Peyer's patch (tissue), 4 donors: ENCODE results near the gene SMG7. TPM values are rescaled to one million over a fixed set of nuclear protein-coding genes. Genes with fewer than 3 reads are reported as not detected.

ENCODE experiments used
- DNase-seq, 3 donors: peaks; one replicate each; pipeline ENCODE4 v3.0.0-alpha.2; 2017 to 2019
- H3K27ac ChIP-seq, 4 donors: fragments of 200-600 bp; sonication (generic); one replicate each; pipeline ENCODE4 v1.5.1; 2016 to 2019
- H3K27me3 ChIP-seq, 2 donors: fragments of 200-600 bp; sonication (generic); one replicate each; pipeline ENCODE4 v1.5.1; 2019
- H3K36me3 ChIP-seq, 3 donors: fragments of 200-600 bp; sonication (generic); one replicate each; pipeline ENCODE4 v1.5.1; 2016 to 2019
- H3K4me1 ChIP-seq, 4 donors: fragments of 200-600 bp; sonication (generic); one replicate each; pipeline ENCODE4 v1.5.1; 2016 to 2019
- H3K4me3 ChIP-seq, 4 donors: fragments of 200-600 bp; sonication (generic); 1 replicate in 3 of 4; 2 replicates in 1 of 4; pipeline ENCODE4 v1.5.1; 2016 to 2019; ENCODE audit warnings: mild to moderate bottlenecking in 1 of 4
- H3K9me3 ChIP-seq, 4 donors: fragments of 200-600 bp; sonication (generic); one replicate each; pipeline ENCODE4 v1.5.1; 2016 to 2019; ENCODE audit warnings: mild to moderate bottlenecking in 1 of 4
- CTCF ChIP-seq, 6 experiments: fragments of 450-650 bp in 4 of 6; fragments of 200-600 bp in 2 of 6; sonication (generic) in 1 of 6; IDR thresholded peaks; one replicate each; pipeline ENCODE4 v1.5.1; 2017 to 2019; ENCODE audit warnings: antibody characterized with exemption in 6 of 6, mild to moderate bottlenecking in 3 of 6, moderate library complexity in 1 of 6
- POLR2A ChIP-seq, 2 donors: fragments of 450-650 bp; IDR thresholded peaks; one replicate each; pipeline ENCODE4 v1.5.1; 2017; ENCODE audit warnings: antibody characterized with exemption in 2 of 2, mild to moderate bottlenecking in 2 of 2, moderate library complexity in 2 of 2
- total RNA-seq, 4 donors: library from RNA; depleted of rRNA; stranded (reverse); fragments of >200 nt; gene quantifications; one replicate each; pipeline ENCODE4 v1.1.0, GENCODE V29; 2016

SMG7 gene
- total RNA-seq, 4 donors from 2014 or later = 46.2 to 72.7 (median 54.3) TPM

DNA sequence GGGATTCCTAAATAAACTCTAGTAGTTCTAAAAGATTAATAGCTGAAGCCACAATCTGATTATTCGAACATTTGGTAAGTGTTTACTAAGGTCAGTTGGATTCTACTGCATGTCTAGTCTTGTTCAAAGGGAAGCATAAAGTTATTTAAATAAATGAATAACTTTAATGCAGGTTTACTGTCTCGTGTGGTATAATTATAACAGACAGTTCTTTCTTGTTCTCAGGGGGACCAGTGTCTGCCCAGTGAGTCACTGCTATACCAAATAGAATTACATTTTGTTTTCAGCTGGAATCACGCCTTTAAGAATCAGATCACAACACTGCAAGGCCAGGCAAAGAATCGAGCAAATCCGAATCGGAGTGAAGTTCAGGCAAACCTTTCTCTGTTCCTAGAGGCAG is 45.1 kb downstream of the SMG7 start:
- H3K36me3 ChIP-seq = peaks cover 0 to 26% (median 0%) of the 10 kb centered on the region in 3 donors
- H3K4me3 ChIP-seq = no peak overlapping the region
- H3K4me1 ChIP-seq = peaks cover 0 to 4% (median 0%) of the 10 kb centered on the region in 4 donors
- no peak overlapping the region for H3K27ac ChIP-seq
- DNase-seq = no peak
- no peaks in the 10 kb centered on the region for H3K27me3 ChIP-seq
- H3K9me3 ChIP-seq = no peaks in the 10 kb centered on the region
- no peak for TF ChIP-seq POLR2A (IDR thresholded peaks at IDR 0.05)
- no peak for TF ChIP-seq CTCF (IDR thresholded peaks at IDR 0.05)

DNA sequence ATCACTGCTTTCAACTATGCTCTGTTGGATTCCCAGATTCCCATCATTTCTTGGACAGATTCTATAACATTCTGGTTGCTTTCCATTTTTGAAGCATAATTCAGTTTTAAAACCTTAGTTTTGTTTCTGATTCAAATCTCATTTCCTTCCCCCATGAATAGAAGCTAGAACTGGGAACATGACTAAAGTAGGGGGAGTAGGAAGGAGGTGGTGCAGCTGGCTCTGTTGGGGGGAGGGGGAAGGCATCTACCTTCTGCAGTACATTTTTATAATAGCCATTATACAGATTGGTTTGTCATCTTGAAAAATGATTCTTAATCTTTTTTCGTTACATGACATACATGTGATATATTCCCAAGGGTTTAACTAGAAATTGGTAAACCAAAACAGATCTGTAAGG is 48.1 kb downstream of the SMG7 start:
- TF ChIP-seq POLR2A (IDR thresholded peaks at IDR 0.05) (no peak), CTCF (IDR thresholded peaks at IDR 0.05) (no peak)
- Histone ChIP-seq H3K27ac (no peak overlapping the region), H3K4me3 (no peak overlapping the region), H3K9me3 (no peaks in the 10 kb centered on the region), H3K36me3 (peaks cover 0 to 31% (median 0%) of the 10 kb centered on the region in 3 donors), H3K4me1 (no peaks in the 10 kb centered on the region), H3K27me3 (no peaks in the 10 kb centered on the region)
- DNase-seq = no peak

DNA sequence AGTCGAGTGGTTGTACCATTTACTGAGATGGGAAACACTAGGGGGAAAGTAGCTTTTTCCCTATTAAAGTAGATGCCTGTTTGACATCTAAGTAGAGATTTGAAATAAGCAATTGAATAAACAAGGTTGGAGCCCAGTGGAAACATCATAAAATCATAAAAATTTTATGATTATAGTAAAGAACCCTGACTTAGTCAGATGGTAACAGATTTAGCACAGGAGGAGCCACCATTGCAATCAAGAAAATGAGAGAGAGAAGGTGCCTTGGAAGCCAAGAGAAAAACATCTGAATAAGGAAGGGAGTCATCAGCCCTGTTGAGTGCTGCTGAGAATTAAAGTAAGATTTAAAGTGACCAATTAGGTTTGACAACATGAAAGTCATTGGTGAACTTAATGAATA is 49.8 kb downstream of the SMG7 start:
- no peaks in the 10 kb centered on the region for H3K4me1 ChIP-seq
- H3K9me3 ChIP-seq = no peaks in the 10 kb centered on the region
- H3K27me3 ChIP-seq = no peaks in the 10 kb centered on the region
- no peak overlapping the region for H3K4me3 ChIP-seq
- peaks cover 0 to 42% (median 0%) of the 10 kb centered on the region in 3 donors for H3K36me3 ChIP-seq
- TF ChIP-seq POLR2A (IDR thresholded peaks at IDR 0.05) (no peak), CTCF (IDR thresholded peaks at IDR 0.05) (no peak)
- no peak for DNase-seq
- no peak overlapping the region for H3K27ac ChIP-seq

DNA sequence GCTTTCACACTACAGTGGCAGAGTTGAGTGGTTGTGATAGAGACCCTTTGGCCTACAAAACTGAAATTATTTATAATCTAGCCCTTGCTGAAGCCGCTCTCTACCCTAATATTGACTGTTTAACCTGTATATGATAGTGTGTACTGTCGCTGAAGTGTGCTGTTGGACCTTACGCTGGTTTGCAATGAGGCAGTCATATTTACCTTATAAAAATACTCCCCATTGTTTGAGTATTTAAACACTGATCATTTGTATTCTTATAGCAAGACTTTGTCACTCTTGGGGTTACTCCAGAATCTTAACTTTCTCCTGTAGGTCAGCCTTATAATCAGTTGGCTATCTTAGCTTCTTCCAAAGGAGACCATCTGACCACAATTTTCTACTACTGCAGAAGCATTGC is 56.3 kb downstream of the SMG7 start:
- Histone ChIP-seq H3K27ac (no peak overlapping the region), H3K9me3 (no peaks in the 10 kb centered on the region), H3K27me3 (no peaks in the 10 kb centered on the region), H3K4me1 (no peaks in the 10 kb centered on the region), H3K4me3 (no peak overlapping the region), H3K36me3 (peaks cover 0 to 68% (median 0%) of the 10 kb centered on the region in 3 donors)
- DNase-seq = no peak
- TF ChIP-seq POLR2A (IDR thresholded peaks at IDR 0.05) = no peak
- no peak for TF ChIP-seq CTCF (IDR thresholded peaks at IDR 0.05)

DNA sequence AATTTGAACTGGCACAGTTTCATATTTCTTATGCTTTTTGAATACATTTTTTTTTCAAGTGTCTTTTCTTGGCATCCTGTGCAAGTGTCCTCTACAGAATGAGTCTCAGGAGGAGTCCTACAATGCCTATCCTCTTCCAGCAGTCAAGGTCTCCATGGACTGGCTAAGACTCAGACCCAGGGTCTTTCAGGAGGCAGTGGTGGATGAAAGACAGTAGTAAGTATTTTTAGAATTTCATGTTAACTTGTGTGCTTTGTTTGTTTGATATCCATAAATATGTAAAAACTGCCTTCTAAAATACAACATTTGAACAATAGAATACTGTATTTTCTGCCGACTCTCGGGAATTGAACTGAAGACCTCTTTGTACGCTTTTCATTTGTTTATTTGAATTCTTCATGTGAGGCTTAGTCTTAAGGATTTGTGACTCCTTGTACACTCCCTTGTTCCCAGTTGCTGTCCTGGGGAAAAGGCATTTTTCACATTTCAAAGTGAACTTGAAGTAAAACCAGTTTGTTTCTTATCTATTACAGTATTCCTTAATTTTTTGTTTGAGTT is 61.4 kb downstream of the SMG7 start:
- Histone ChIP-seq H3K4me3 (no peak overlapping the region), H3K4me1 (no peaks in the 10 kb centered on the region), H3K27ac (no peak overlapping the region), H3K9me3 (no peaks in the 10 kb centered on the region), H3K27me3 (no peaks in the 10 kb centered on the region), H3K36me3 (peaks cover 0 to 83% (median 0%) of the 10 kb centered on the region in 3 donors)
- no peak for DNase-seq
- no peak for TF ChIP-seq CTCF (IDR thresholded peaks at IDR 0.05)
- TF ChIP-seq POLR2A (IDR thresholded peaks at IDR 0.05) = no peak

- Histone ChIP-seq H3K4me1 (no peaks in the 10 kb centered on the region), H3K9me3 (no peaks in the 10 kb centered on the region), H3K27ac (no peak overlapping the region), H3K4me3 (no peak overlapping the region), H3K27me3 (no peaks in the 10 kb centered on the region), H3K36me3 (peaks cover 0 to 95% (median 0%) of the 10 kb centered on the region in 3 donors)
- DNase-seq = no peak
- TF ChIP-seq CTCF (IDR thresholded peaks at IDR 0.05) (no peak), POLR2A (IDR thresholded peaks at IDR 0.05) (no peak)
Observed at GRCh38 chr1:183537405-183537804, 65.1 kb downstream of the SMG7 start.
